Measurements from ENCODE around the gene RAI1.
"Not testable (repeated sequence)": the region's sequence is repeated elsewhere in the genome, so short reads cannot be mapped to it uniquely, and the experiment has no call there.

RAI1 gene

DNA sequence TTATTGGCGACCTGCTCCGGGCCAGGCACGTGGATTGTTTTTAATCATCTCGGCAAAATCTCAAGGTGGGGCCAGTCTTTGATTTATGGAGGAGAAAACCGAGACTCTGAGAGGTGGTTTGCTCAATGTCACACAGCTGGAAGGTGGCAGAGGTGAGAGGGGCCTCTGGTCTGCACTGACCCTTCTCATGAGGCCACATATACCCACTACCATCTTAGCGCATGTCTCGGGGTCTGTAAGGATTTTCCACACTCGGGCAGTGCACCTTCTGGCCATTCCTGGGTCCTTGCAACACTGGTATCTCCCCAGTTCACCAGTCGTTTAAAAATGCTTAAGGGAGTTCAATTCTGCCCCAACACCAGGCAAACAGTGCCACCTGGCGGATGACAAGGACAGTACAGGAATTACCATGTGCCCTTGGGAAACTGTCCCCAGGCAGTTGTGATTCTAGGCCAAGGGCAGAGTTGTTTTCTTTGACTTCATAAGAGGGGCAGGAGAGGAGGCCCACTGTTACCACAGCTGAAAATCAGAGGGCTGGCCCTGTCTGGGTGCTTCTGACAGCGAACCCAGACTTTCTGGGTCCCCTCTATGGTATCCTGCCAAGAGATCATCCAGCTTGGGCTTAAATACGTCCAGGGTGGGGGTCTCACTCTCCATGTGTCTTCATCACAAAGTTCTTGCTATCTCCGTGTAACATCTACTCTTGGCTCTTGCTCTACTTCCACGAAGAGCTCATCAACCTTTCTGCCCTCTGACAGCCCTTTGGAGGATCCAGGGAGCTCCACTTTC lies 39.4 kb upstream of the RAI1 start:
- no peak for TF ChIP-seq Cebpa-rat (IDR thresholded peaks at IDR 0.05)

DNA sequence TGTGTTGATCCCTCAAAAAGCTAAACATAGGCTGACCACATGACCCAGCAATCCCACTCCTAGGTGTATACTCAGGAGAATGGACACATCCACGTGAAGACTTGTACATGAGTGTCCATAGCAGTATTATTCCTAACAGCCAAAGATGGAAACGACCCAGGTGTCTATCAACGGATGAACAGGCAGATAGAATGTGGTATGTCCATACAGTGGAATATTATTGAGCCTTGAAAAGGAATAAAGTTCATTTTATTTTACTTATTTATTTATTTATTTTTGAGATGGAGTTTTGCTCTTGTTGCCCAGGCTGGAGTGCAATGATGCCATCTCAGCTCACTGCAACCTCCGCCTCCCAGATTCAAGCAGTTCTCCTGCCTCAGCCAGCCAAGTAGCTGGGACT lies 36.1 kb upstream of the RAI1 start:
- H3K27me3 ChIP-seq, H3K4me2 ChIP-seq, H3K4me3 ChIP-seq, H3K9ac ChIP-seq, H3K36me3 ChIP-seq, H3K27ac ChIP-seq, H4K20me1 ChIP-seq: not testable (repeated sequence)
- peaks cover 6 to 16% (median 15%) of the 10 kb centered on the region in 10 experiments; a peak in 18 of 20 replicates for H3K4me1 ChIP-seq
- H3K9me3 ChIP-seq (replicated peaks in 1 of 11) = peaks cover 0 to 14% (median 10%) of the 10 kb centered on the region in 11 experiments; a peak in 13 of 22 replicates

More for the DNA sequence above, 39.4 kb upstream of the RAI1 start:
- H3K9me3 ChIP-seq (replicated peaks in 1 of 11) = peaks cover 4 to 18% (median 8%) of the 10 kb centered on the region in 11 experiments; a peak in 16 of 22 replicates
- H3K4me1 ChIP-seq = peaks cover 21 to 40% (median 31%) of the 10 kb centered on the region in 10 experiments; a peak in 18 of 20 replicates
- H3K27ac ChIP-seq = peak overlapping the region in 2 of 11 experiments; percentile 6 to 19; a peak in 1 of 22 replicates
- H4K20me1 ChIP-seq = no peaks in the 10 kb centered on the region
- peak overlapping the region in 1 of 11 experiments; percentile 15; a peak in 2 of 22 replicates for H3K4me2 ChIP-seq
- peak overlapping the region in 1 of 11 experiments; percentile 21; a peak in 1 of 22 replicates for H3K9ac ChIP-seq
- no peak overlapping the region for H3K4me3 ChIP-seq
- no peaks in the 10 kb centered on the region for H3K27me3 ChIP-seq
- no peaks in the 10 kb centered on the region for H3K36me3 ChIP-seq

DNA sequence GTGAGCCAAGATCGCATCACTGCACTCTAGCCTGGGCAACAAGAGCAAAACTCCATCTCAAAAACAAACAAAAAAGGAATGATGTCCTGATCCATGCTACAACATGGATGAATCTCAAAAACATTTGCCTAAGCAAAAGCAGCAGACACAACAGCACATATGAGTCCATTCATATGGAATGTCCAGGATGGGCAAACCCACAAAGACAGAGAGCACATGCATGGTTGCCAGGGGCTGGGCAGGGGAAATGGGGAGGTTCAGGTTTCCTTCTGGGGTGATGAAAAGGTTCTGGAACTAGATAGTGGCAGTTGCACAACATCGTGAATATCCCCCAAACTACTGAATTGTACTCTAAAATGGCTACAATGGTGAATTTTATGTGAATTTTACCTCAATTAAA lies 35.3 kb upstream of the RAI1 start:
- Histone ChIP-seq H3K27ac (no peak overlapping the region), H3K9ac (no peak overlapping the region), H3K27me3 (no peaks in the 10 kb centered on the region), H4K20me1 (no peaks in the 10 kb centered on the region), H3K4me1 (peaks cover 0 to 8% (median 7%) of the 10 kb centered on the region in 10 experiments; a peak in 14 of 20 replicates), H3K9me3 (replicated peaks in 1 of 11) (peaks cover 4 to 20% (median 10%) of the 10 kb centered on the region in 11 experiments; a peak in 13 of 22 replicates), H3K4me2 (no peak overlapping the region), H3K4me3 (no peak overlapping the region), H3K36me3 (no peaks in the 10 kb centered on the region)
- TF ChIP-seq Cebpa-rat (IDR thresholded peaks at IDR 0.05) = no peak

DNA sequence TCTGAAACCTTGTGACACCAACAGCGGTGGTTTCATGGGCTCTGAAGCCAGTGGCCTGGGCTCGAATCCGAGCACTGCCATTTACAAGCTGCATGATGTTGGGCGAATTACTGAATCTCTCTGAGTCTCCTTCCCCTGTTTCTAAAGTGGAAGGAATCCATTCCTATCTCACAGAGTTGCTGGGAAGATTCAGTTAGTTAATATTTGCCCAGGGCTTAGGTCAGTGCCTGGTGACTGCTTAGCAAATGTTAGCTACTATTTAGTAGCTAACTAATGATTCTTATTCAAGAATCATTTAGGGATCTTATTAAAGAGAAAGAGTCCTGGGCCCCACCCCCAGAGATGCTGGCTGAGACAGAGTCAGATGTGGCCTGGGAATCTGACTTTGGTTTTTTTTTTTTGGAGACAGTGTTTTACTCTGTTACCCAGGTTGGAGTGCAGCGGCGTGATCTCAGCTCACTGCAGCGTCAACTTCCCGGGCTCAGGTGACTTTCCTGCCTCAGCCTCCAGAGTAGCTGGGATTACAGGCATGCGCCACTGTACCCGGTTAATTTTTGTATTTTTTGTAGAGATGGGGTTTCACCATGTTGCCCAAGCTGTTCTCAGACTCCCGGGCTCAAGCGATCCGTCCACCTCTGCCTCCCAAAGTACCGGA lies 33.6 kb upstream of the RAI1 start:
- Histone ChIP-seq H3K9me3 (replicated peaks in 1 of 11) (peaks cover 4 to 20% (median 10%) of the 10 kb centered on the region in 11 experiments; a peak in 13 of 22 replicates), H3K9ac (no peak overlapping the region), H4K20me1 (no peaks in the 10 kb centered on the region), H3K4me1 (no peaks in the 10 kb centered on the region), H3K27me3 (no peaks in the 10 kb centered on the region), H3K27ac (no peak overlapping the region), H3K4me3 (no peak overlapping the region), H3K36me3 (no peaks in the 10 kb centered on the region), H3K4me2 (no peak overlapping the region)
- TF ChIP-seq Cebpa-rat (IDR thresholded peaks at IDR 0.05) = no peak

DNA sequence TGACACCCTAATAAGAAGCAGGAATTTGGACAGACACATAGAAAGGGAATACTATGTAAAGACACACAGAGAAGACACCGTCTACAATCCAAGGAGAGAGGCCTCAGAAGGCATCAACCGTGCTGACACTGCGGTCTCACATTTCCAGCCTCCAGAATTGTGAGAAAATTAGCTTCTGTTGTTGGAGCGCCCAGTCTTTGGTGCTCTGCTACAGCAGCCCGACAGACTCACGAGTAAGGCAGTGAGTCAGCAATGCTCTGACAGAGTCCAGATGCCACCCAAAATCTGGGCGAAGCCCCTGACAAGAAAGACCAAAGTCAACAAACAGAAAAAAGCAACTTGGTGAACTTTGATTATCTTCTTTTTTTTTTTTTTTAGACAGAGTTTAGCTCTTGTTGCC lies 32.5 kb upstream of the RAI1 start:
- Histone ChIP-seq H3K9me3 (replicated peaks in 1 of 11) (peaks cover 4 to 20% (median 10%) of the 10 kb centered on the region in 11 experiments; a peak in 13 of 22 replicates), H3K4me3 (no peak overlapping the region), H3K27me3 (no peaks in the 10 kb centered on the region), H4K20me1 (no peaks in the 10 kb centered on the region), H3K9ac (no peak overlapping the region), H3K4me2 (no peak overlapping the region), H3K36me3 (no peaks in the 10 kb centered on the region), H3K27ac (no peak overlapping the region), H3K4me1 (no peaks in the 10 kb centered on the region)
- no peak for TF ChIP-seq Cebpa-rat (IDR thresholded peaks at IDR 0.05)

DNA sequence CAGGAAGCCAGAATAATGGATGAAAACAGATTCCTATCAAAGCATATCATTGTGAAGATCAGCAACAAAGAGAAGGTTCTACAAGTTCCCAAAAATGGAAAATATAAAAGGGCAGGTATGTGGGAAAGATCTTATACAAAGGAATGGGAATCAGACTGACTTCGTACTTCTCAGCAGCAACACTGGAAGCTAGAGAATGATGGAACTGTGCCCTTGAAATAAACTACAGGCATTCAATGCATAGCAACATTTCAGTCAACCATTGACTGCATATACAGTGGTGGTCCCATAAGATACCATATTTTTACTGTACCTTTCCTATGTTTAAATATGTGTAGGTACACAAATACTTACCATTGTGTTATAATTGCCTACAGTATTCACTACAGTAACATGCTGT lies 30.3 kb upstream of the RAI1 start:
- no peak for TF ChIP-seq Cebpa-rat (IDR thresholded peaks at IDR 0.05)
- no peaks in the 10 kb centered on the region for H3K4me1 ChIP-seq
- no peak overlapping the region for H3K27ac ChIP-seq
- H3K4me3 ChIP-seq = no peak overlapping the region
- no peaks in the 10 kb centered on the region for H4K20me1 ChIP-seq
- no peak overlapping the region for H3K4me2 ChIP-seq
- H3K9ac ChIP-seq = no peak overlapping the region
- H3K9me3 ChIP-seq (replicated peaks in 1 of 11) = peaks cover 0 to 11% (median 5%) of the 10 kb centered on the region in 11 experiments; a peak in 6 of 22 replicates
- no peaks in the 10 kb centered on the region for H3K36me3 ChIP-seq
- H3K27me3 ChIP-seq = no peaks in the 10 kb centered on the region

DNA sequence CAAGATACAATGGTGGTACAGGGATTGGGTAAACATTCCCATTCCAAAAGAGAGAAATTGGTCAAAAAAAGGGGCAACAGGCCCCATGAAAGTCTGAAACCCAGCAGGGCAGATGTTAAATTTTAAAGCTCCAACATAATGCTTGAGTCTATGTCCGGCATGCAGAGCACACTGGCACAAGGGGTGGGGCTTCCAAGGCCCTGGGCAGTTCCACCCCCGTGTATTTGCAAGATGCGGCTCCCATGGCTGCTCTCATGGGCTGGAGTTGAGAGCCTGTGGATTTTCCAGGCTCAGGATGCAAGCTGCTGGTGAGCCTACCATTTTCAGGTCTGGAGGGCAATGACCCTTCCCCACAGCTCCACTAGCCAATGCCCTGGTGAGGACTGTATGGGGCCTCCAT lies 27.9 kb upstream of the RAI1 start:
- H3K4me3 ChIP-seq = no peak overlapping the region
- H3K27me3 ChIP-seq = no peaks in the 10 kb centered on the region
- no peaks in the 10 kb centered on the region for H3K36me3 ChIP-seq
- H3K9ac ChIP-seq = no peak overlapping the region
- H3K4me1 ChIP-seq = no peaks in the 10 kb centered on the region
- H3K9me3 ChIP-seq (replicated peaks in 1 of 11) = peaks cover 14 to 28% (median 20%) of the 10 kb centered on the region in 11 experiments
- H4K20me1 ChIP-seq = no peaks in the 10 kb centered on the region
- TF ChIP-seq Cebpa-rat (IDR thresholded peaks at IDR 0.05) = no peak
- H3K4me2 ChIP-seq = no peak overlapping the region
- no peak overlapping the region for H3K27ac ChIP-seq

DNA sequence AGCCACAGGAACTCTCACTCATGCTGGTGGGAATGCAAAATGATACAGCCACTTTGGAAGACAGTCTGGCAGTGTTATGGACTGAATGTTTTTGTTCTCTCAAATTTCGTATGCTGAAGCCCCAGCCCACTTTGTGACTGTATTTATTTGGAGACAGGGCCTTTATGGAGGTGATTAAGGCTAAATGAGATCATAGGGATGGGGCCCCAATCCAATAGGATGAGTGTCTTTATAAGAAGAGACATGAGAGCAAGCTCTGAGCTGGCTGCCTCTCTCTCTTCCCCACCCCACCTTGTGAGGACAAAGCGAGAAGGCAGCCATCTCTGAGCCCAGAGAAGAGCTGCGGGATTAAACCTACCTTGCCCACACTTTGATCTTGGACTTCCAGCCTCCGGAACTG lies 21.9 kb upstream of the RAI1 start:
- H4K20me1 ChIP-seq = no peaks in the 10 kb centered on the region; a peak in 1 of 22 replicates

DNA sequence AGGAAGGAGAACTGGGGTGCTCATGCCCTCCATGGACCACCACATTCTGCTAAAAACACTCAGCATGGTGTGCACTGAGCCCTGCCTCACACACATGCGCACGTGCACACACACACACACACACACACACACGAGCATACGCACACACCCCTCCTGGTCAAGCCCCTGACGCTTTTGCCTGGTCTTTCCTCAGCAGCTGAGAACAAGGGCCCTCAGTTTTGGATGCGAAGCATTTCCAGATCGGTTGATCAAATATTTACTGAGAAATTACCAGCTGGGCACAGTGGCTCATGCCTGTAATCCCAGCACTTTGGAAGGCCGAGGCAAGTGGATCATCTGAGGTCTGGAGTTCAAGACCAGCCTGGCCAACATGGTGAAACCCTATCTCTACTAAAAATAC lies 20.1 kb upstream of the RAI1 start:
- Histone ChIP-seq H3K36me3 (no peaks in the 10 kb centered on the region), H3K27ac (no peak overlapping the region), H3K9ac (no peak overlapping the region), H3K9me3 (replicated peaks in 1 of 11) (peaks cover 28 to 32% (median 30%) of the 10 kb centered on the region in 11 experiments), H3K4me3 (no peak overlapping the region), H3K27me3 (no peaks in the 10 kb centered on the region), H3K4me2 (no peak overlapping the region; a peak in 1 of 22 replicates), H4K20me1 (no peaks in the 10 kb centered on the region; a peak in 1 of 22 replicates), H3K4me1 (peaks cover 17 to 40% (median 28%) of the 10 kb centered on the region in 10 experiments)
- no peak for TF ChIP-seq Cebpa-rat (IDR thresholded peaks at IDR 0.05)

More for the DNA sequence above, 21.9 kb upstream of the RAI1 start:
- Histone ChIP-seq H3K9ac (no peak overlapping the region), H3K4me3 (no peak overlapping the region), H3K9me3 (replicated peaks in 1 of 11) (peaks cover 28 to 32% (median 30%) of the 10 kb centered on the region in 11 experiments), H3K4me2 (no peak overlapping the region), H3K27ac (no peak overlapping the region), H3K4me1 (peaks cover 13 to 31% (median 22%) of the 10 kb centered on the region in 10 experiments), H3K27me3 (no peaks in the 10 kb centered on the region), H3K36me3 (no peaks in the 10 kb centered on the region)
- no peak for TF ChIP-seq Cebpa-rat (IDR thresholded peaks at IDR 0.05)
